ENCODE data around the gene ZNF304. TPM values are rescaled to one million over a fixed set of nuclear protein-coding genes. Genes with fewer than 3 reads are reported as not detected.

Gene ZNF304
- total RNA-seq, 1 donor from 2014 or later = 13.2 TPM

GRCh38 chr19:57359300-57359699 lies 8.2 kb downstream of the ZNF304 start:
- no peaks in the 10 kb centered on the region for H3K9me3 Mint-ChIP-seq
- H3K4me1 Mint-ChIP-seq = peaks cover 15% of the 10 kb centered on the region
- no peak overlapping the region for H3K27ac Mint-ChIP-seq
- H3K27me3 Mint-ChIP-seq (ENCODE audit: low read depth) = no peaks in the 10 kb centered on the region
- H3K4me3 Mint-ChIP-seq = no peak overlapping the region
- H3K36me3 Mint-ChIP-seq = peaks cover 52% of the 10 kb centered on the region
- DNase-seq (ENCODE audit: low spot score in 2 of 2, unreplicated experiment in 2 of 2) = no peak
- TF ChIP-seq CTCF (IDR thresholded peaks at IDR 0.05; ENCODE audit: unreplicated experiment) = no peak

GRCh38 chr19:57362419-57362818 lies 11.3 kb downstream of the ZNF304 start:
- DNase-seq (ENCODE audit: low spot score in 2 of 2, unreplicated experiment in 2 of 2) = no peak
- H3K36me3 Mint-ChIP-seq = peaks cover 26% of the 10 kb centered on the region
- H3K4me3 Mint-ChIP-seq = peak overlapping the region; percentile 89
- no peaks in the 10 kb centered on the region for H3K27me3 Mint-ChIP-seq (ENCODE audit: low read depth)
- H3K9me3 Mint-ChIP-seq = no peaks in the 10 kb centered on the region
- no peak for TF ChIP-seq CTCF (IDR thresholded peaks at IDR 0.05; ENCODE audit: unreplicated experiment)
- H3K27ac Mint-ChIP-seq = peak overlapping the region; percentile 99
- H3K4me1 Mint-ChIP-seq = peaks cover 15% of the 10 kb centered on the region

- H3K27ac Mint-ChIP-seq = peak within 1 kb of the TSS; percentile 99
- H3K4me1 Mint-ChIP-seq = peaks cover 15% of the 10 kb centered on the region
- peaks cover 20% of the 10 kb centered on the region for H3K36me3 Mint-ChIP-seq
- no peaks in the 10 kb centered on the region for H3K9me3 Mint-ChIP-seq
- H3K27me3 Mint-ChIP-seq (ENCODE audit: low read depth) = no peaks in the 10 kb centered on the region
- no peak for TF ChIP-seq CTCF (IDR thresholded peaks at IDR 0.05; ENCODE audit: unreplicated experiment)
- H3K4me3 Mint-ChIP-seq = peak within 1 kb of the TSS; percentile 89
- DNase-seq (ENCODE audit: low spot score in 2 of 2, unreplicated experiment in 2 of 2) = peak; percentile 90 to 96
Measured at GRCh38 chr19:57362997-57363687, 12.1 kb downstream of the ZNF304 start, which contains the start of the genes TRAPPC2B and ZNF547. TSS of gene TRAPPC2B (plus strand) at chr19:57363551. CDS start at chr19:57364834, 1,283 bp downstream. TSS of gene ZNF547 (plus strand) at chr19:57363551. CDS start at chr19:57368556, 5,005 bp downstream.

GRCh38 chr19:57363688-57364181 lies 12.7 kb downstream of the ZNF304 start:
- H3K36me3 Mint-ChIP-seq = peaks cover 17% of the 10 kb centered on the region
- no peaks in the 10 kb centered on the region for H3K9me3 Mint-ChIP-seq
- H3K27ac Mint-ChIP-seq = peak overlapping the region; percentile 99
- peaks cover 15% of the 10 kb centered on the region for H3K4me1 Mint-ChIP-seq
- H3K4me3 Mint-ChIP-seq = peak overlapping the region; percentile 89
- DNase-seq (ENCODE audit: low spot score in 2 of 2, unreplicated experiment in 2 of 2) = no peak
- no peak for TF ChIP-seq CTCF (IDR thresholded peaks at IDR 0.05; ENCODE audit: unreplicated experiment)
- H3K27me3 Mint-ChIP-seq (ENCODE audit: low read depth) = no peaks in the 10 kb centered on the region

GRCh38 chr19:57366776-57367175 lies 15.7 kb downstream of the ZNF304 start:
- Mint-ChIP-seq H3K27ac (no peak overlapping the region), H3K9me3 (no peaks in the 10 kb centered on the region), H3K36me3 (peaks cover 24% of the 10 kb centered on the region), H3K4me1 (peaks cover 12% of the 10 kb centered on the region), H3K27me3 (ENCODE audit: low read depth) (no peaks in the 10 kb centered on the region), H3K4me3 (no peak overlapping the region)
- DNase-seq (ENCODE audit: low spot score in 2 of 2, unreplicated experiment in 2 of 2) = no peak
- no peak for TF ChIP-seq CTCF (IDR thresholded peaks at IDR 0.05; ENCODE audit: unreplicated experiment)

Measured in mesothelial cell of epicardium (in vitro differentiated cells).